H1 (cell line): Measurements from ENCODE around the gene CBX4. TPM values are rescaled to one million over a fixed set of nuclear protein-coding genes. Genes with fewer than 3 reads are reported as not detected.
A peak's percentile ranks its signal among the peaks of the same experiment; 100 is the strongest.

Experiments used
- CTCF ChIA-PET: fragments of 300-600 bp; sonication (Branson Sonifier 250); formaldehyde crosslinking; loops from one replicate; lab custom pipeline; 2021; ENCODE audit not compliant: partially characterized antibody; lab: Charles Lee
- POLR2A ChIA-PET: fragments of 300-600 bp; sonication (Branson Sonifier 250); formaldehyde crosslinking; loops from one replicate; lab custom pipeline; 2021; ENCODE audit warnings: inconsistent platforms; ENCODE audit not compliant: partially characterized antibody; lab: Charles Lee
- DNase-seq, 2 experiments: peaks; one replicate each; pipeline versions ENCODE4 v3.0.0 to v3.0.0-alpha.2; 2010 to 2022; ENCODE audit warnings: low spot score in 2 of 2, low read depth in 1 of 2, mixed read lengths in 1 of 2
- FAIRE-seq: peaks from 2 replicates; lab custom pipeline; 2011; peaks lifted over from hg19 to GRCh38; lab: Jason Lieb, UNC
- H2AFZ ChIP-seq: 2 replicates; pipeline ENCODE4 v1.8.1; 2012; ENCODE audit warnings: low read length, inconsistent platforms
- H2AK5ac ChIP-seq: 2 replicates; pipeline ENCODE4 v1.6.1; 2013; ENCODE audit warnings: low read depth, low read length
- H2BK120ac ChIP-seq: replicated peaks from 2 replicates; pipeline ENCODE3; 2013; ENCODE audit warnings: low read depth, low read length, inconsistent platforms
- H2BK12ac ChIP-seq: 2 replicates; pipeline ENCODE4 v1.6.1; 2013; ENCODE audit warnings: low read depth, low read length
- H2BK15ac ChIP-seq: 2 replicates; pipeline ENCODE4 v1.6.1; 2013; ENCODE audit warnings: low read length
- H2BK20ac ChIP-seq: 2 replicates; pipeline ENCODE4 v1.6.1; 2013; ENCODE audit warnings: low read length
- H2BK5ac ChIP-seq: 2 replicates; pipeline ENCODE4 v1.6.1; 2013; ENCODE audit warnings: low read depth, low read length
- H3K14ac ChIP-seq: 2 replicates; pipeline ENCODE4 v1.6.1; 2013; ENCODE audit warnings: inconsistent platforms; ENCODE audit not compliant: insufficient read length
- H3K18ac ChIP-seq: 2 replicates; pipeline ENCODE4 v1.6.1; 2013; ENCODE audit warnings: low read length; ENCODE audit errors: extremely low read depth
- H3K23ac ChIP-seq: 2 replicates; pipeline ENCODE4 v1.6.1; 2013; ENCODE audit warnings: inconsistent platforms; ENCODE audit not compliant: insufficient read length
- H3K23me2 ChIP-seq: 2 replicates; pipeline ENCODE4 v1.6.1; 2013; ENCODE audit warnings: low read depth, low read length
- H3K27ac ChIP-seq: 2 replicates; pipeline ENCODE4 v1.6.1; 2011; ENCODE audit warnings: low read depth, low read length, inconsistent platforms
- H3K27me3 ChIP-seq, 4 experiments: replicated peaks in 1 of 4; 1 replicate in 1 of 4; 2 replicates in 3 of 4; pipeline versions ENCODE4 v1.6.1 to v1.8.1; 2011 to 2013; ENCODE audit warnings: low read length in 3 of 4, mild to moderate bottlenecking in 3 of 4, inconsistent platforms in 2 of 4, mixed read lengths in 2 of 4, moderate library complexity in 1 of 4; ENCODE audit not compliant: control insufficient read depth in 3 of 4, insufficient read depth in 3 of 4; ENCODE audit errors: extremely low read depth in 1 of 4
- H3K36me3 ChIP-seq, 4 experiments: 2 replicates each; pipeline versions ENCODE4 v1.6.1 to v1.8.1; 2011 to 2013; ENCODE audit warnings: mild to moderate bottlenecking in 4 of 4, low read length in 3 of 4, moderate library complexity in 2 of 4, control low read depth in 1 of 4, inconsistent platforms in 1 of 4; ENCODE audit not compliant: insufficient read depth in 4 of 4, control insufficient read depth in 2 of 4
- H3K4ac ChIP-seq: replicated peaks from 2 replicates; pipeline ENCODE3; 2013; ENCODE audit warnings: low read length, low read depth, mixed read lengths, inconsistent platforms; ENCODE audit not compliant: insufficient read length
- H3K4me1 ChIP-seq, 4 experiments: replicated peaks in 1 of 4; 1 replicate in 1 of 4; 2 replicates in 3 of 4; pipeline versions ENCODE4 v1.6.1 to v1.8.1; 2011 to 2013; ENCODE audit warnings: low read length in 3 of 4, inconsistent platforms in 2 of 4, mixed read lengths in 1 of 4; ENCODE audit not compliant: insufficient read depth in 4 of 4, control insufficient read depth in 3 of 4
- H3K4me2 ChIP-seq, 2 experiments: 2 replicates each; pipeline versions ENCODE4 v1.6.1 to v1.8.1; 2011 to 2013; ENCODE audit warnings: low read depth in 2 of 2, low read length in 2 of 2, control low read depth in 1 of 2, inconsistent platforms in 1 of 2, mild to moderate bottlenecking in 1 of 2; ENCODE audit not compliant: insufficient read depth in 1 of 2
- H3K4me3 ChIP-seq, 4 experiments: fragments of 200-600, 300-600 bp in 1 of 4; sonication (generic), shearing (Covaris generic), sonication (Bioruptor Twin) in 1 of 4; 2 replicates each; pipeline versions ENCODE4 v1.5.1 to v1.8.1; 2011 to 2016; ENCODE audit warnings: low read length in 4 of 4, low read depth in 3 of 4, control low read depth in 2 of 4, inconsistent platforms in 2 of 4, mild to moderate bottlenecking in 2 of 4, mixed read lengths in 1 of 4, moderate library complexity in 1 of 4; ENCODE audit not compliant: insufficient read depth in 2 of 4; ENCODE audit errors: extremely low read depth in 1 of 4
- H3K56ac ChIP-seq: replicated peaks from 2 replicates; pipeline ENCODE3; 2013; ENCODE audit warnings: low read depth, mild to moderate bottlenecking, mixed read lengths, low read length, inconsistent platforms; ENCODE audit not compliant: insufficient read length
- H3K79me1 ChIP-seq: 2 replicates; pipeline ENCODE4 v1.6.1; 2013; ENCODE audit warnings: low read depth, low read length, control low read depth
- H3K79me2 ChIP-seq, 2 experiments: 2 replicates each; pipeline versions ENCODE4 v1.6.1 to v1.8.1; 2012 to 2013; ENCODE audit warnings: low read length in 2 of 2, mild to moderate bottlenecking in 2 of 2, inconsistent platforms in 1 of 2; ENCODE audit not compliant: insufficient read depth in 2 of 2, control insufficient read depth in 1 of 2
- H3K9ac ChIP-seq, 4 experiments: replicated peaks in 1 of 4; 1 replicate in 1 of 4; 2 replicates in 3 of 4; pipeline versions ENCODE4 v1.6.1 to v1.8.1; 2011 to 2013; ENCODE audit warnings: low read depth in 3 of 4, low read length in 3 of 4, control low read depth in 2 of 4, mild to moderate bottlenecking in 2 of 4, moderate library complexity in 2 of 4, inconsistent platforms in 1 of 4; ENCODE audit errors: extremely low read depth in 1 of 4
- H3K9me3 ChIP-seq, 2 experiments: 2 replicates each; pipeline versions ENCODE4 v1.6.1 to v1.8.1; 2012 to 2013; ENCODE audit warnings: mild to moderate bottlenecking in 2 of 2, moderate library complexity in 2 of 2, control low read depth in 1 of 2, inconsistent platforms in 1 of 2, low read depth in 1 of 2, low read length in 1 of 2, mixed read lengths in 1 of 2; ENCODE audit not compliant: insufficient read depth in 2 of 2
- H4K20me1 ChIP-seq, 2 experiments: replicated peaks in 1 of 2; 2 replicates each; pipeline versions ENCODE3 to v1.8.1; 2011 to 2013; ENCODE audit warnings: inconsistent platforms in 2 of 2, low read length in 2 of 2, mild to moderate bottlenecking in 1 of 2; ENCODE audit not compliant: insufficient read depth in 2 of 2, control insufficient read depth in 1 of 2
- H4K5ac ChIP-seq: 2 replicates; pipeline ENCODE4 v1.6.1; 2013; ENCODE audit warnings: low read length, low read depth, mixed read lengths, inconsistent platforms; ENCODE audit not compliant: insufficient read length
- H4K8ac ChIP-seq: 2 replicates; pipeline ENCODE4 v1.8.0; 2013; ENCODE audit warnings: mild to moderate bottlenecking, moderate library complexity, low read length, inconsistent platforms; ENCODE audit not compliant: insufficient read depth; ENCODE audit errors: extremely low read depth
- H4K91ac ChIP-seq: replicated peaks from 2 replicates; pipeline ENCODE3; 2013; ENCODE audit warnings: low read length, mixed read lengths, inconsistent platforms; ENCODE audit not compliant: insufficient read length
- CBX5 ChIP-seq: fragments of 300-800, 300-1000 bp; sonication (generic); IDR thresholded peaks from 2 replicates; pipeline ENCODE4 v1.7.1; 2016; ENCODE audit warnings: antibody characterized with exemption, low read length, low read depth
- CTCF ChIP-seq, 3 experiments: IDR thresholded peaks; 1 replicate in 2 of 3; 2 replicates in 1 of 3; pipeline versions ENCODE4 v1.5.1 to v1.6.1; 2011; ENCODE audit warnings: low read length in 3 of 3, mild to moderate bottlenecking in 3 of 3, inconsistent platforms in 2 of 3, low read depth in 1 of 3, moderate library complexity in 1 of 3; ENCODE audit not compliant: insufficient read depth in 1 of 3; ENCODE audit errors: control extremely low read depth in 1 of 3
- E2F6 ChIP-seq: IDR thresholded peaks from 2 replicates; pipeline ENCODE4 v1.6.1; 2012; ENCODE audit warnings: inconsistent platforms
- HDAC2 ChIP-seq, 2 experiments: fragments of 300-600 bp in 1 of 2; sonication (generic) in 1 of 2; IDR thresholded peaks; 2 replicates each; pipeline ENCODE4 v1.6.1; 2011 to 2012; ENCODE audit warnings: low read depth in 2 of 2, low read length in 2 of 2, mild to moderate bottlenecking in 2 of 2, moderate library complexity in 2 of 2, borderline replicate concordance in 1 of 2, inconsistent platforms in 1 of 2
- NANOG ChIP-seq: IDR thresholded peaks from 2 replicates; pipeline ENCODE4 v1.6.1; 2011; ENCODE audit warnings: low read length, low read depth, mild to moderate bottlenecking, inconsistent platforms; ENCODE audit not compliant: insufficient read depth, poor library complexity, severe bottlenecking
- POU5F1 ChIP-seq: IDR thresholded peaks from 2 replicates; pipeline ENCODE4 v1.6.1; 2011; ENCODE audit warnings: low read depth, mild to moderate bottlenecking, low read length, moderate library complexity
- RFX5 ChIP-seq: IDR thresholded peaks from 2 replicates; pipeline ENCODE4 v1.6.1; 2011; ENCODE audit warnings: low read depth, low read length, improper control_type of control experiment, borderline replicate concordance
- SRF ChIP-seq: IDR thresholded peaks from 2 replicates; pipeline ENCODE4 v1.6.1; 2011; ENCODE audit warnings: mild to moderate bottlenecking, low read depth, low read length, moderate library complexity
- SUZ12 ChIP-seq: fragments of 200-600 bp; sonication (generic); IDR thresholded peaks from 2 replicates; pipeline ENCODE4 v1.6.1; 2012; ENCODE audit warnings: mild to moderate bottlenecking, inconsistent platforms, low read length, moderate library complexity, mixed read lengths
- WGBS, 2 experiments: shearing (Covaris generic) in 1 of 2; methylation state at CpG; one replicate each; pipeline versions ENCODE4 v1.1.6 to v1.1.7; 2013 to 2015; ENCODE audit warnings: low lambda C conversion rate in 2 of 2, mixed read lengths in 2 of 2, inconsistent platforms in 1 of 2, low coverage in 1 of 2, missing lambda C conversion rate in 1 of 2; ENCODE audit not compliant: insufficient replicate concordance in 2 of 2, insufficient coverage in 1 of 2, insufficient read length in 1 of 2; ENCODE audit errors: extremely low coverage in 1 of 2, missing lambda C conversion rate in 1 of 2; 5-methylcytosine and 5-hydroxymethylcytosine counted together
- polyA plus RNA-seq, 7 experiments: library from polyadenylated mRNA; depleted of rRNA in 3 of 7; stranded (reverse) in 5 of 7; unstranded in 2 of 7; fragments of >200 nt in 5 of 7; fragments of 200-250 nt in 2 of 7; gene quantifications; 1 replicate in 5 of 7; 2 replicates in 1 of 7; 4 replicates in 1 of 7; pipeline versions ENCODE4 v1.2.1 to v1.2.3, GENCODE V29; 2011 to 2013; ENCODE audit warnings: missing spikeins in 2 of 7, mixed read lengths in 2 of 7
- total RNA-seq: library from RNA; stranded (reverse); fragmentation: NEBNext Ultra II Directional; extraction: Animal tissue kit (Norgen Biotek cat#: 25700); gene quantifications from 2 replicates; pipeline ENCODE4 v1.2.1, GENCODE V29; 2021

The CBX4 gene
- total and polyA plus RNA-seq, 2 of the 8 experiments (the other 6 are each of a cell fraction or from before 2014, with no cell fraction given): 1.8 to 4.0 TPM

GRCh38 chr17:79796444-79796762 lies 42.8 kb downstream of the CBX4 start:
- H3K23me2 ChIP-seq: peaks cover 3% of the 10 kb centered on the region
- no peak overlapping the region for H2BK20ac ChIP-seq
- H4K20me1 ChIP-seq: peaks cover 16 to 17% of the 10 kb centered on the region in 2 experiments
- H3K56ac ChIP-seq: peak overlapping the region; percentile 21
- CTCF ChIA-PET: interaction anchor here (0.9 to 19.1 kb wide), 7 partner anchors 11 to 58 kb away, joined by 3 to 576 read pairs (median 4); no protein-coding TSS in a partner anchor
- peak overlapping the region; percentile 67 to 74 for H3K4me2 ChIP-seq
- no peaks in the 10 kb centered on the region; a peak in 1 of 4 replicates for H3K9me3 ChIP-seq
- H3K79me1 ChIP-seq: no peaks in the 10 kb centered on the region
- H2BK12ac ChIP-seq: peak overlapping the region; percentile 44; the same call in 1 of the 2 replicates
- no peaks in the 10 kb centered on the region for H3K79me2 ChIP-seq
- H3K18ac ChIP-seq: no peak overlapping the region
- 5% methylated on average over 19 of the region's 19 CpGs; no CpG with 5 or more reads in 1 of the 2 experiments for WGBS, 2 experiments
- no peak overlapping the region for H4K5ac ChIP-seq
- no peak for FAIRE-seq
- H3K4ac ChIP-seq: no peak overlapping the region
- no peak overlapping the region for H3K9ac ChIP-seq
- no peak overlapping the region for H2BK120ac ChIP-seq
- peak overlapping the region; percentile 44 to 67 (median 53); a peak in 6 of 8 replicates for H3K4me3 ChIP-seq
- POLR2A ChIA-PET: interaction anchor here (0.6 to 6.0 kb wide), 14 partner anchors 10 to 351 kb away, joined by 3 to 49 read pairs (median 6); partner anchors contain the start of genes CBX2, CBX4 and EIF4A3
- H4K8ac ChIP-seq: no peak overlapping the region
- no peak overlapping the region for H3K23ac ChIP-seq
- no peak overlapping the region for H2BK15ac ChIP-seq
- peak overlapping the region; percentile 59; the same call in 1 of the 2 replicates for H2AK5ac ChIP-seq
- no peak overlapping the region for H3K14ac ChIP-seq
- no peak overlapping the region for H2AFZ ChIP-seq
- peaks cover 5 to 52% (median 36%) of the 10 kb centered on the region in 4 experiments for H3K4me1 ChIP-seq
- peaks cover 0 to 11% (median 0%) of the 10 kb centered on the region in 4 experiments; a peak in 1 of 8 replicates for H3K36me3 ChIP-seq
- no peak overlapping the region; the same call in 1 of the 2 replicates for H2BK5ac ChIP-seq
- DNase-seq: no peak
- no peak overlapping the region for H4K91ac ChIP-seq
- H3K27ac ChIP-seq: no peak overlapping the region
- H3K27me3 ChIP-seq: peaks cover 80 to 92% (median 90%) of the 10 kb centered on the region in 4 experiments
- no peak for TF ChIP-seq RFX5
- TF ChIP-seq SRF: peak; percentile 65
- no peak for TF ChIP-seq CBX5
- peak; percentile 72; the same call in 1 of the 2 replicates for TF ChIP-seq SUZ12
- no peak for TF ChIP-seq HDAC2 (IDR thresholded peaks at IDR 0.05; ENCODE audit: borderline replicate concordance in 1 of 2, low read depth in 2 of 2, low read length in 2 of 2)
- no peak for TF ChIP-seq CTCF (IDR thresholded peaks at IDR 0.05; ENCODE audit: control extremely low read depth in 1 of 3, insufficient read depth in 1 of 3, low read depth in 1 of 3, low read length in 3 of 3)
- no peak for TF ChIP-seq POU5F1
- 0 out of 2 replicates have a peak, but pooled peaks have one; percentile 22 for TF ChIP-seq E2F6
- no peak for TF ChIP-seq NANOG
